OCI-LY7 (cell line): ENCODE data around the gene SRD5A2. TPM values are rescaled to one million over a fixed set of nuclear protein-coding genes. Genes with fewer than 3 reads are reported as not detected.

Experiments
- BruUV-seq: library from RNA; stranded (reverse); fragments of 400-500 nt; replicated peaks from 2 replicates; lab custom pipeline; 2021; lab: Mats Ljungman, UMichigan
- CTCF ChIA-PET: fragments of 300-600 bp; sonication (Branson Sonifier 250); formaldehyde crosslinking; loops from one replicate; lab custom pipeline; 2022; ENCODE audit warnings: antibody characterized with exemption; ENCODE audit not compliant: unreplicated experiment; lab: Charles Lee
- POLR2A ChIA-PET: fragments of 300-600 bp; sonication (Branson Sonifier 250); formaldehyde crosslinking; loops from one replicate; lab custom pipeline; 2022; ENCODE audit warnings: antibody characterized with exemption; lab: Charles Lee
- DNase-seq: peaks from one replicate; pipeline ENCODE4 v3.0.0-alpha.2; 2015; ENCODE audit warnings: low spot score
- H2AFZ ChIP-seq: fragments of 200-600 bp; sonication (generic), shearing (Covaris generic); 2 replicates; pipeline ENCODE4 v1.6.1; 2014; ENCODE audit warnings: mild to moderate bottlenecking, antibody characterized with exemption, low read length, moderate library complexity
- H3K27ac ChIP-seq: fragments of 200-600 bp; sonication (generic); 2 replicates; pipeline ENCODE4 v1.5.1; 2014; ENCODE audit warnings: mixed run types, low read depth, mild to moderate bottlenecking, moderate library complexity, low read length, inconsistent platforms; ENCODE audit not compliant: poor library complexity, severe bottlenecking
- H3K36me3 ChIP-seq: fragments of 200-600 bp; sonication (generic); 2 replicates; pipeline ENCODE4 v1.6.1; 2014; ENCODE audit warnings: mild to moderate bottlenecking, antibody characterized with exemption, low read length, moderate library complexity, mixed read lengths; ENCODE audit not compliant: insufficient read depth
- H3K4me1 ChIP-seq: fragments of 200-600 bp; sonication (generic); 2 replicates; pipeline ENCODE4 v1.5.1; 2014; ENCODE audit warnings: mild to moderate bottlenecking, low read length; ENCODE audit not compliant: insufficient read depth, poor library complexity, severe bottlenecking
- H3K4me2 ChIP-seq: fragments of 200-600 bp; sonication (generic); 2 replicates; pipeline ENCODE4 v1.6.1; 2014; ENCODE audit warnings: mild to moderate bottlenecking, low read length
- H3K4me3 ChIP-seq: fragments of 200-600 bp; sonication (generic); 2 replicates; pipeline ENCODE4 v1.5.1; 2014; ENCODE audit warnings: mild to moderate bottlenecking, low read depth, low read length; ENCODE audit not compliant: poor library complexity, severe bottlenecking
- H3K79me2 ChIP-seq: fragments of 200-600 bp; sonication (generic); 2 replicates; pipeline ENCODE4 v1.6.1; 2016; ENCODE audit warnings: low read depth, mild to moderate bottlenecking, low read length, moderate library complexity, mixed read lengths; ENCODE audit not compliant: insufficient read depth
- H3K9me2 ChIP-seq: fragments of 200-600 bp; sonication (generic); 2 replicates; pipeline ENCODE4 v1.6.1; 2016; ENCODE audit warnings: mild to moderate bottlenecking, low read length, mixed read lengths; ENCODE audit not compliant: insufficient read depth
- H3K9me3 ChIP-seq: fragments of 200-600 bp; sonication (generic); 2 replicates; pipeline ENCODE4 v1.6.1; 2014; ENCODE audit warnings: mild to moderate bottlenecking, mixed run types, low read length, mixed read lengths
- H4K20me1 ChIP-seq: fragments of 200-600 bp; sonication (generic); 2 replicates; pipeline ENCODE4 v1.6.1; 2014; ENCODE audit warnings: mild to moderate bottlenecking, antibody characterized with exemption, low read length, moderate library complexity, mixed read lengths; ENCODE audit not compliant: insufficient read depth
- CTCF ChIP-seq: fragments of 200-600 bp; sonication (generic); conservative IDR thresholded peaks from 2 replicates; pipeline ENCODE4 v1.5.1; 2014; ENCODE audit warnings: mild to moderate bottlenecking, antibody characterized with exemption, low read length, moderate library complexity, mixed read lengths
- EZH2phosphoT487 ChIP-seq: fragments of 200-600 bp; sonication (generic); IDR thresholded peaks from 2 replicates; pipeline ENCODE4 v1.6.1; 2018; ENCODE audit warnings: low read depth, borderline replicate concordance, mild to moderate bottlenecking, mixed run types, antibody characterized with exemption, low read length, moderate library complexity, mixed read lengths
- intact Hi-C: fragments of 100-400 bp; cut with micrococcal nuclease; formaldehyde crosslinking; loops from one replicate; pipeline ENCODE4 v1.10.0; 2022; ENCODE audit not compliant: unreplicated experiment
- total RNA-seq, 2 experiments: library from RNA; depleted of rRNA in 1 of 2; stranded (reverse); fragments of >200 nt in 1 of 2; shearing (Covaris generic) in 1 of 2; gene quantifications; 2 replicates each; pipeline ENCODE4 v1.2.3, GENCODE V29; 2014 to 2022

SRD5A2 gene
- total RNA-seq, 2 experiments from 2014 or later: 0.03 TPM; not detected in 1

- Histone ChIP-seq H3K4me1 (no peaks in the 10 kb centered on the region), H3K9me2 (no peaks in the 10 kb centered on the region), H3K9me3 (no peaks in the 10 kb centered on the region), H3K27ac (no peak overlapping the region), H3K4me3 (no peak overlapping the region), H3K36me3 (no peaks in the 10 kb centered on the region), H4K20me1 (no peaks in the 10 kb centered on the region), H3K79me2 (no peaks in the 10 kb centered on the region), H2AFZ (no peak overlapping the region), H3K4me2 (no peak overlapping the region)
- no TSS peak for BruUV-seq
- TF ChIP-seq EZH2phosphoT487: no peak
- TF ChIP-seq CTCF: no peak
- CTCF ChIA-PET: no interaction called here
- intact Hi-C loops: no loop called here
- no peak for DNase-seq
- POLR2A ChIA-PET: no interaction called here
These were observed 33.3 kb downstream of the SRD5A2 start for GRCh38 chr2:31547485-31547884.

- ChIA-PET CTCF (no interaction called here), POLR2A (no interaction called here)
- no peaks in the 10 kb centered on the region for H3K9me2 ChIP-seq
- H3K9me3 ChIP-seq: no peaks in the 10 kb centered on the region
- TF ChIP-seq EZH2phosphoT487 (no peak), CTCF (no peak)
- no peak overlapping the region for H3K27ac ChIP-seq
- no peaks in the 10 kb centered on the region for H3K36me3 ChIP-seq
- DNase-seq: no peak
- H3K4me2 ChIP-seq: no peak overlapping the region
- H2AFZ ChIP-seq: no peak overlapping the region
- H3K4me1 ChIP-seq: no peaks in the 10 kb centered on the region
- intact Hi-C loops: no loop called here
- BruUV-seq: no TSS peak
- H3K79me2 ChIP-seq: no peaks in the 10 kb centered on the region
- H4K20me1 ChIP-seq: no peaks in the 10 kb centered on the region
- H3K4me3 ChIP-seq: no peak overlapping the region
These were observed 38.9 kb downstream of the SRD5A2 start for GRCh38 chr2:31541853-31542252.

- intact Hi-C loops: no loop called here
- H2AFZ ChIP-seq: no peak overlapping the region
- no peak overlapping the region for H3K4me2 ChIP-seq
- no peaks in the 10 kb centered on the region for H4K20me1 ChIP-seq
- H3K27ac ChIP-seq: no peak overlapping the region
- H3K79me2 ChIP-seq: no peaks in the 10 kb centered on the region
- no peaks in the 10 kb centered on the region for H3K4me1 ChIP-seq
- ChIA-PET POLR2A (no interaction called here), CTCF (no interaction called here)
- TF ChIP-seq CTCF: no peak
- TF ChIP-seq EZH2phosphoT487: no peak
- H3K36me3 ChIP-seq: no peaks in the 10 kb centered on the region
- no peak overlapping the region for H3K4me3 ChIP-seq
- H3K9me2 ChIP-seq: no peaks in the 10 kb centered on the region
- BruUV-seq: no TSS peak
- no peak for DNase-seq
- no peaks in the 10 kb centered on the region for H3K9me3 ChIP-seq
These were observed 41.2 kb downstream of the SRD5A2 start for GRCh38 chr2:31539505-31539904.
